HepG2 (cell line): ENCODE results near the gene MFNG. TPM values are rescaled to one million over a fixed set of nuclear protein-coding genes. Genes with fewer than 3 reads are reported as not detected.
A peak's percentile ranks its signal among the peaks of the same experiment; 100 is the strongest.

Experiments used
- DRAP1 ChIP-seq: IDR thresholded peaks from 2 replicates; pipeline ENCODE4 v1.6.1; 2016; ENCODE audit warnings: missing genetic modification reagents, missing compliant biosample characterization
- DZIP1 ChIP-seq: sonication (generic); formaldehyde crosslinking; IDR thresholded peaks from 2 replicates; pipeline ENCODE4 v1.5.0; 2020; ENCODE audit warnings: mild to moderate bottlenecking, missing genetic modification reagents
- HNRNPK ChIP-seq: fragments of 200-400 bp; formaldehyde crosslinking; IDR thresholded peaks from 2 replicates; pipeline ENCODE4 v1.6.1; 2018; ENCODE audit warnings: low read length, low read depth, moderate library complexity, mild to moderate bottlenecking; ENCODE audit not compliant: poor library complexity, severe bottlenecking
- LCORL ChIP-seq, 2 experiments: fragments of 450-650 bp in 1 of 2; sonication (generic) in 1 of 2; formaldehyde crosslinking in 1 of 2; IDR thresholded peaks; 2 replicates each; pipeline versions ENCODE4 v1.5.0 to v1.6.1; 2017 to 2020; ENCODE audit warnings: antibody characterized with exemption in 1 of 2, missing genetic modification reagents in 1 of 2
- PAX8 ChIP-seq: sonication (generic); formaldehyde crosslinking; IDR thresholded peaks from 2 replicates; pipeline ENCODE4 v1.8.0; 2022; ENCODE audit warnings: mild to moderate bottlenecking, missing genetic modification reagents, borderline replicate concordance
- RARA ChIP-seq: IDR thresholded peaks from 2 replicates; pipeline ENCODE4 v1.6.1; 2016; ENCODE audit warnings: missing genetic modification reagents, missing compliant biosample characterization
- SP1 ChIP-seq, 2 experiments: fragments of 450-650 bp in 1 of 2; sonication (generic) in 1 of 2; formaldehyde crosslinking in 1 of 2; IDR thresholded peaks; 2 replicates each; pipeline versions ENCODE4 v1.4.0 to v1.6.1; 2016 to 2020; ENCODE audit warnings: missing genetic modification reagents in 1 of 2
- ZBTB37 ChIP-seq: sonication (generic); formaldehyde crosslinking; IDR thresholded peaks from 2 replicates; pipeline ENCODE4 v1.4.0; 2020; ENCODE audit warnings: mild to moderate bottlenecking, missing genetic modification reagents
- ZBTB4 ChIP-seq: sonication (generic); formaldehyde crosslinking; IDR thresholded peaks from 2 replicates; pipeline ENCODE4 v1.4.0; 2020; ENCODE audit warnings: missing genetic modification reagents, mild to moderate bottlenecking, borderline replicate concordance
- ZNF160 ChIP-seq: sonication (generic); formaldehyde crosslinking; IDR thresholded peaks from 2 replicates; pipeline ENCODE4 v1.8.0; 2022; ENCODE audit warnings: mild to moderate bottlenecking, inconsistent platforms, missing genetic modification reagents
- ZNF296 ChIP-seq: sonication (generic); formaldehyde crosslinking; conservative IDR thresholded peaks from 2 replicates; pipeline ENCODE4 v1.5.0; 2020; ENCODE audit warnings: mild to moderate bottlenecking, missing genetic modification reagents
- ZNF333 ChIP-seq: sonication (generic); formaldehyde crosslinking; IDR thresholded peaks from 2 replicates; pipeline ENCODE4 v1.4.0; 2020; ENCODE audit warnings: mild to moderate bottlenecking, missing genetic modification reagents, borderline replicate concordance
- ZNF441 ChIP-seq: sonication (generic); formaldehyde crosslinking; IDR thresholded peaks from 2 replicates; pipeline ENCODE4 v1.7.0; 2021; ENCODE audit warnings: missing genetic modification reagents, borderline replicate concordance
- polyA plus RNA-seq, 8 experiments: library from polyadenylated mRNA; depleted of rRNA in 3 of 8; stranded (reverse) in 7 of 8; unstranded in 1 of 8; fragments of >200 nt; fragmentation: Illumina TruSeq in 4 of 8; extraction: Trizol in 4 of 8; gene quantifications; 2 replicates each; pipeline versions ENCODE4 v1.2.1 to v1.2.3, GENCODE V29; 2011 to 2016; ENCODE audit warnings: low read depth in 4 of 8, missing spikeins in 1 of 8, mixed read lengths in 1 of 8; ENCODE audit not compliant: insufficient read depth in 1 of 8
- total RNA-seq, 5 experiments: library from RNA; depleted of rRNA; stranded (reverse); fragments of >200 nt; fragmentation: Illumina TruSeq; extraction: Trizol; gene quantifications; 2 replicates each; pipeline ENCODE4 v1.2.3, GENCODE V29; 2016; ENCODE audit warnings: low read depth in 1 of 5
- TF ChIP-seq, protein P1 (sequence below): sonication (generic); formaldehyde crosslinking; IDR thresholded peaks from 2 replicates; pipeline ENCODE4 v1.4.0; 2020; ENCODE audit warnings: missing genetic modification reagents, borderline replicate concordance
- TF ChIP-seq, protein P2 (sequence below): sonication (generic); formaldehyde crosslinking; IDR thresholded peaks from 2 replicates; pipeline ENCODE4 v1.4.0; 2020; ENCODE audit warnings: mild to moderate bottlenecking, low read depth, missing genetic modification reagents

Gene MFNG
- total and polyA plus RNA-seq, 2 of the 13 experiments (the other 11 are each of a cell fraction or from before 2014, with no cell fraction given): 1.0 to 11.7 TPM

DNA sequence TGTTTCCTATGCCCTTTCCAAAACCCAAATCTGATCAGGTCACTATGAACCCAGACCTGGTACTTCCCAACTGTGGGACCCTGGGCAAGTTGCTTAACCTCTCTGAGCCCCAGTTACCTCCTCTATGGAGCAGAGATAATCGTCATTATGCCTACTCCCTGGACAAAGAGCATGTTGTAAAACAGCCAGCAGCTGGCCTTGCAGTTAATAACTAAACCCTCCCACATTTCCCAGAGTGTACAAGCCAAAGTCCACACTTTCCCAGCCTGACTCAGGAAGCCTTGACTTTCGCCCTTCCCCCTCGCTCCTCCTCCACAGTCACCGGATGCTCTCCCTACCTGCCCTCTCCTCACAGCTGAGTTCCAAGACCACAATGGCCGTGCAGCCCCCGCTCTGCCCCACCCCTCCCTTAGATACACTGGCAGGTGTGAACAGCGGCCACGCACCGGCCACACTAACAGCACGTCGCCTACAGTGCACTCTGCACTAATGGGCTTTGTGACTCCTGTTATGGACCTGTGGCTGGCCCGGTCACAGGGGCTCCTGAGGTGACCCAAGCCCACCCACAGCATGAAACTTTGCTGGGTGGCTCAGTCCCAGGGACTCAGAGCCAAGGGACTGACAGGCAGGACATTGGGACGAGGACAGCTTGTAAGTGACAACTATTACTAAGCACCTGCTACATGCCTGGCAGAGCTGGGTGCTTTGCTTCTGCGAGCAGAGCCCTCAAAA, 15.6 kb upstream of the MFNG start (continued):
- peak; percentile 87; the same call in 1 of the 2 replicates for TF ChIP-seq ZBTB4 (CRISPR knock-in tag)
- 0 out of 2 replicates have a peak, but pooled peaks have one; percentile 68 for TF ChIP-seq ZBTB37 (CRISPR knock-in tag)
- TF ChIP-seq, protein P1, sequence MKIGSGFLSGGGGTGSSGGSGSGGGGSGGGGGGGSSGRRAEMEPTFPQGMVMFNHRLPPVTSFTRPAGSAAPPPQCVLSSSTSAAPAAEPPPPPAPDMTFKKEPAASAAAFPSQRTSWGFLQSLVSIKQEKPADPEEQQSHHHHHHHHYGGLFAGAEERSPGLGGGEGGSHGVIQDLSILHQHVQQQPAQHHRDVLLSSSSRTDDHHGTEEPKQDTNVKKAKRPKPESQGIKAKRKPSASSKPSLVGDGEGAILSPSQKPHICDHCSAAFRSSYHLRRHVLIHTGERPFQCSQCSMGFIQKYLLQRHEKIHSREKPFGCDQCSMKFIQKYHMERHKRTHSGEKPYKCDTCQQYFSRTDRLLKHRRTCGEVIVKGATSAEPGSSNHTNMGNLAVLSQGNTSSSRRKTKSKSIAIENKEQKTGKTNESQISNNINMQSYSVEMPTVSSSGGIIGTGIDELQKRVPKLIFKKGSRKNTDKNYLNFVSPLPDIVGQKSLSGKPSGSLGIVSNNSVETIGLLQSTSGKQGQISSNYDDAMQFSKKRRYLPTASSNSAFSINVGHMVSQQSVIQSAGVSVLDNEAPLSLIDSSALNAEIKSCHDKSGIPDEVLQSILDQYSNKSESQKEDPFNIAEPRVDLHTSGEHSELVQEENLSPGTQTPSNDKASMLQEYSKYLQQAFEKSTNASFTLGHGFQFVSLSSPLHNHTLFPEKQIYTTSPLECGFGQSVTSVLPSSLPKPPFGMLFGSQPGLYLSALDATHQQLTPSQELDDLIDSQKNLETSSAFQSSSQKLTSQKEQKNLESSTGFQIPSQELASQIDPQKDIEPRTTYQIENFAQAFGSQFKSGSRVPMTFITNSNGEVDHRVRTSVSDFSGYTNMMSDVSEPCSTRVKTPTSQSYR (CRISPR knock-in tag): peak; percentile 100
- peak; percentile 80 for TF ChIP-seq ZNF296
- peak; percentile 91 for TF ChIP-seq ZNF441
- TF ChIP-seq, protein P2, sequence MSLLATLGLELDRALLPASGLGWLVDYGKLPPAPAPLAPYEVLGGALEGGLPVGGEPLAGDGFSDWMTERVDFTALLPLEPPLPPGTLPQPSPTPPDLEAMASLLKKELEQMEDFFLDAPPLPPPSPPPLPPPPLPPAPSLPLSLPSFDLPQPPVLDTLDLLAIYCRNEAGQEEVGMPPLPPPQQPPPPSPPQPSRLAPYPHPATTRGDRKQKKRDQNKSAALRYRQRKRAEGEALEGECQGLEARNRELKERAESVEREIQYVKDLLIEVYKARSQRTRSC (CRISPR knock-in tag): peak; percentile 88; the same call in 1 of the 2 replicates
- peak; percentile 98 for TF ChIP-seq ZNF160 (CRISPR knock-in tag)
- TF ChIP-seq LCORL (IDR thresholded peaks at IDR 0.05): no peak
- TF ChIP-seq LCORL (CRISPR knock-in tag; IDR thresholded peaks at IDR 0.05): peak; percentile 97; the same call in 1 of the 2 replicates
- TF ChIP-seq SP1 (IDR thresholded peaks at IDR 0.05): no peak
- TF ChIP-seq SP1 (CRISPR knock-in tag; IDR thresholded peaks at IDR 0.05): peak; percentile 68
- no peak; the same call in 1 of the 2 replicates for TF ChIP-seq DRAP1 (CRISPR knock-in tag)
- TF ChIP-seq HNRNPK: no peak
- TF ChIP-seq RARA (CRISPR knock-in tag): peak; percentile 98
- no peak for TF ChIP-seq DZIP1
- peak; percentile 67; the same call in 1 of the 2 replicates for TF ChIP-seq ZNF333 (CRISPR knock-in tag)
- peak; percentile 79; the same call in 1 of the 2 replicates for TF ChIP-seq PAX8 (CRISPR knock-in tag)
